Measurements from ENCODE around the gene AP1AR.

DNA sequence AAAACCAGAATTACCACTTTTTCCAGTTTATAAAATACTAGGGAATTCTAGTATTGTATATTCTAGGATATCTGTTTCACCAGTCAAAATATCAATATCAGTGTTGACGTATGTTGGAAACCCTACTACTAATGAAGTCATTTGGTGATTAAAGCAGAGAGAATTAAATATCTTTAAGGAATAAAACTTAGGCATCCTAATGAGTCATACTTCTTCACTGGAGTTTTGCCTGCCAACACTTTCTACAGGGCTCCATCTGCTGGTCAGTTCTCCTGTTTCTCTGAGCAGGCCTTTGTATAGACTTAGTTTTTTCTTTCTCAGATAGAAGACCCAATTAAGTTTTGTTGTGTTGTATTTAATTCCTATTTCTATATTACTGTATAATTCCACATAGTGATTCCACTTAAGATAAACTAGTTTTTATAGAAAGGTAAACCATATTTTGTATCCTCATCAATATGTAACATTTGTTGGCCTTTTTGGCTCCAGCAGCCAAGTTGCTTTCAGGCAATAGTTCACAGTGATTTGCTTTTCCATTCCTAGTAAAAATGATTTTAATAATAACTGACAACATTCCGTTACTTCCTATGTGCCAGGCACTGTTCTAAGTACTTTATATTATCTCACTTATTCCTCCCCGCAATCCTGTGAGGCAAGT is 3.5 kb downstream of the AP1AR start:
- TF ChIP-seq POLR2A (IDR thresholded peaks at IDR 0.05; ENCODE audit: low read length) = no peak
- TF ChIP-seq, protein P1, sequence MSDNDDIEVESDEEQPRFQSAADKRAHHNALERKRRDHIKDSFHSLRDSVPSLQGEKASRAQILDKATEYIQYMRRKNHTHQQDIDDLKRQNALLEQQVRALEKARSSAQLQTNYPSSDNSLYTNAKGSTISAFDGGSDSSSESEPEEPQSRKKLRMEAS (IDR thresholded peaks at IDR 0.05) = no peak
- TF ChIP-seq CTCF (IDR thresholded peaks at IDR 0.05) = peak; percentile 82
